Fibroblast of lung (primary cell): ENCODE results near the gene TMBIM6. TPM values are rescaled to one million over a fixed set of nuclear protein-coding genes. Genes with fewer than 3 reads are reported as not detected.
A peak's percentile ranks its signal among the peaks of the same experiment; 100 is the strongest.
"Not testable (repeated sequence)": the region's sequence is repeated elsewhere in the genome, so short reads cannot be mapped to it uniquely, and the experiment has no call there.

Source experiments
- DNase-seq, 2 donors: peaks; one replicate each; pipeline versions ENCODE4 v3.0.0 to v3.0.0-alpha.2; 2010; ENCODE audit warnings: low read depth in 2 of 2
- H2AFZ ChIP-seq: 2 replicates; pipeline ENCODE4 v1.5.1; 2012; ENCODE audit warnings: low read length, control low read depth, inconsistent platforms
- H3K27ac ChIP-seq: 2 replicates; pipeline ENCODE4 v1.5.1; 2011; ENCODE audit warnings: low read length, control low read depth; ENCODE audit not compliant: insufficient read depth
- H3K27me3 ChIP-seq: 2 replicates; pipeline ENCODE4 v1.5.1; 2011; ENCODE audit warnings: mild to moderate bottlenecking, low read length; ENCODE audit not compliant: control insufficient read depth, insufficient read depth
- H3K36me3 ChIP-seq: 2 replicates; pipeline ENCODE4 v1.5.1; 2011; ENCODE audit warnings: low read length; ENCODE audit not compliant: control insufficient read depth, insufficient read depth
- H3K4me1 ChIP-seq: 2 replicates; pipeline ENCODE4 v1.5.1; 2011; ENCODE audit warnings: low read length; ENCODE audit not compliant: control insufficient read depth, insufficient read depth; ENCODE audit errors: extremely low read depth
- H3K4me2 ChIP-seq: 2 replicates; pipeline ENCODE4 v1.5.1; 2011; ENCODE audit warnings: low read length, control low read depth; ENCODE audit not compliant: insufficient read depth; ENCODE audit errors: extremely low read depth
- H3K4me3 ChIP-seq, 4 experiments: fragments of 200-600 bp in 1 of 4; sonication (generic) in 1 of 4; replicated peaks in 1 of 4; 2 replicates each; pipeline ENCODE4 v1.5.1; 2011 to 2016; ENCODE audit warnings: low read length in 4 of 4, low read depth in 3 of 4, mild to moderate bottlenecking in 3 of 4, control low read depth in 2 of 4, inconsistent platforms in 1 of 4, mixed read lengths in 1 of 4; ENCODE audit not compliant: insufficient read depth in 1 of 4; ENCODE audit errors: control extremely low read depth in 1 of 4
- H3K79me2 ChIP-seq: 2 replicates; pipeline ENCODE4 v1.5.1; 2012; ENCODE audit warnings: mild to moderate bottlenecking, low read length, inconsistent platforms; ENCODE audit not compliant: control insufficient read depth, insufficient read depth
- H3K9ac ChIP-seq: 2 replicates; pipeline ENCODE4 v1.5.1; 2011; ENCODE audit warnings: mild to moderate bottlenecking, low read length, control low read depth; ENCODE audit not compliant: insufficient read depth
- H3K9me3 ChIP-seq: 2 replicates; pipeline ENCODE4 v1.5.1; 2012; ENCODE audit warnings: low read depth, low read length; ENCODE audit not compliant: control insufficient read depth, insufficient read depth
- H4K20me1 ChIP-seq: 2 replicates; pipeline ENCODE4 v1.5.1; 2011; ENCODE audit warnings: low read length; ENCODE audit not compliant: control insufficient read depth, insufficient read depth; ENCODE audit errors: extremely low read depth
- CTCF ChIP-seq, 2 donors: IDR thresholded peaks in 1 of 2; conservative IDR thresholded peaks in 1 of 2; 1 replicate in 1 of 2; 2 replicates in 1 of 2; pipeline ENCODE4 v1.5.1; 2011 to 2012; ENCODE audit warnings: low read length in 2 of 2, control low read depth in 1 of 2, inconsistent platforms in 1 of 2, low read depth in 1 of 2, mild to moderate bottlenecking in 1 of 2
- EZH2 ChIP-seq: IDR thresholded peaks from 2 replicates; pipeline ENCODE4 v1.5.1; 2012; ENCODE audit warnings: low read length, control low read depth, mild to moderate bottlenecking; ENCODE audit errors: missing control alignments
- polyA plus RNA-seq, 2 donors: library from polyadenylated mRNA; depleted of rRNA in 1 of 2; stranded (reverse) in 1 of 2; unstranded in 1 of 2; fragments of >200 nt; gene quantifications; 2 replicates each; pipeline ENCODE4 v1.2.1, GENCODE V29; 2011 to 2012; ENCODE audit warnings: missing spikeins in 1 of 2
- total RNA-seq: library from RNA; depleted of rRNA; stranded (reverse); fragments of >200 nt; gene quantifications from 2 replicates; pipeline ENCODE4 v1.2.1, GENCODE V29; 2014

Gene TMBIM6
- total and polyA plus RNA-seq, 2 donors (not counting 1 experiment from before 2014, with no cell fraction given): 432 to 879 TPM

GRCh38 chr12:49707812-49708147 is 33.6 kb upstream of the TMBIM6 start:
- peak overlapping the region in 1 of 4 experiments; percentile 15 for H3K4me3 ChIP-seq
- H4K20me1 ChIP-seq: no peaks in the 10 kb centered on the region
- peak overlapping the region; percentile 66 for H3K4me2 ChIP-seq
- no peaks in the 10 kb centered on the region for H3K9me3 ChIP-seq
- no peak for TF ChIP-seq CTCF (conservative IDR thresholded peaks at IDR 0.05 in 1 of 2, IDR thresholded peaks at IDR 0.05 in 1 of 2; ENCODE audit: low read depth in 1 of 2, low read length in 2 of 2)
- no peak for TF ChIP-seq EZH2
- no peak overlapping the region for H3K9ac ChIP-seq
- peaks cover 12% of the 10 kb centered on the region for H3K4me1 ChIP-seq
- peak overlapping the region; percentile 66 for H2AFZ ChIP-seq
- no peaks in the 10 kb centered on the region for H3K36me3 ChIP-seq
- no peak for DNase-seq
- peaks cover 28% of the 10 kb centered on the region for H3K79me2 ChIP-seq
- H3K27me3 ChIP-seq: peaks cover 11% of the 10 kb centered on the region
- H3K27ac ChIP-seq: no peak overlapping the region

DNA sequence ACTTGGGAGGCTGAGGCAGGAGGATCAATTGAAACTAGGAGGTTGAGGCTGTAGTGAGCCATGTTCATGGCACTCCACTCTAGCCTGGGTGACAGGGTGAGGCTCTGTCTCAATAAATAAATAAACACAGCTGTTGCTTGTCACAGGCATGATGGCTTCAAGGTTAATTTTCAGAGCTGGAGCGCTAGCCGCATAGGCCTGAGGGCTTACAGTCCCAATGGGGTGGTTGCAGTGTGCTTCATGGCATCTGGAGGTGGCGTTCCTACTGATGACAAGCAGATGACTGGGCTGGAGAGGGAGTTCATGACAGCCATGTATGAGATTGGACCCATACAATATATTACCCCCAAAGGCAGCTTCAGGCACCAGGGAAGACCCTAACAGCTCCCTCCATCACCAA is 32.5 kb upstream of the TMBIM6 start:
- Histone ChIP-seq H3K4me3 (no peak overlapping the region), H3K27me3 (peaks cover 11% of the 10 kb centered on the region), H3K4me1 (peaks cover 7% of the 10 kb centered on the region), H4K20me1 (no peaks in the 10 kb centered on the region), H3K4me2 (no peak overlapping the region), H3K36me3 (no peaks in the 10 kb centered on the region), H3K79me2 (peaks cover 19% of the 10 kb centered on the region), H2AFZ (no peak overlapping the region), H3K9me3 (no peaks in the 10 kb centered on the region), H3K27ac (no peak overlapping the region), H3K9ac (no peak overlapping the region)
- no peak for DNase-seq
- TF ChIP-seq EZH2 (no peak), CTCF (conservative IDR thresholded peaks at IDR 0.05 in 1 of 2, IDR thresholded peaks at IDR 0.05 in 1 of 2; ENCODE audit: low read depth in 1 of 2, low read length in 2 of 2) (no peak)

GRCh38 chr12:49713952-49714351 is 27.4 kb upstream of the TMBIM6 start:
- H3K9ac ChIP-seq, H3K36me3 ChIP-seq, H3K79me2 ChIP-seq, H3K4me2 ChIP-seq, H2AFZ ChIP-seq, H3K4me3 ChIP-seq, H3K27ac ChIP-seq, H3K9me3 ChIP-seq, H4K20me1 ChIP-seq, H3K4me1 ChIP-seq, DNase-seq: not testable (repeated sequence)
- peaks cover 18% of the 10 kb centered on the region for H3K27me3 ChIP-seq
